ENCODE results near the gene ECEL1.

GRCh38 chr2:232455426-232456255 is 32.0 kb downstream of the ECEL1 start, which contains the start of gene ALPI:
- TF ChIP-seq CTCF (conservative IDR thresholded peaks at IDR 0.05; ENCODE audit: low read depth, low read length): no peak
- no peak for TF ChIP-seq RFX5 (IDR thresholded peaks at IDR 0.05; ENCODE audit: low read depth, low read length)
- no peak for TF ChIP-seq RAD21 (IDR thresholded peaks at IDR 0.05; ENCODE audit: low read length)
- TF ChIP-seq MXI1 (IDR thresholded peaks at IDR 0.05; ENCODE audit: borderline replicate concordance, low read depth, low read length): no peak
- TF ChIP-seq CHD1 (IDR thresholded peaks at IDR 0.05; ENCODE audit: low read depth, low read length): no peak
- TF ChIP-seq ELK1 (IDR thresholded peaks at IDR 0.05; ENCODE audit: borderline replicate concordance, low read depth, low read length): no peak
